GM18907 (cell line): Measurements from ENCODE around the gene PSMD6.

Experiments used
- ATAC-seq: cut with Tn5 transposase; IDR thresholded peaks from one replicate; pipeline ENCODE4 v1.9.1; 2021; ENCODE audit warnings: mild to moderate bottlenecking, moderate library complexity; ENCODE audit not compliant: unreplicated experiment

PSMD6 gene

GRCh38 chr3:64011685-64012084 lies 11.6 kb downstream of the PSMD6 start:
- ATAC-seq = no peak

- no peak for ATAC-seq
Observed at GRCh38 chr3:64010199-64010598, 13.1 kb downstream of the PSMD6 start.

GRCh38 chr3:64009528-64009927 lies 13.8 kb downstream of the PSMD6 start:
- ATAC-seq = no peak

GRCh38 chr3:64008487-64009351 lies 14.6 kb downstream of the PSMD6 start:
- ATAC-seq = no peak

- no peak for ATAC-seq
Observed at GRCh38 chr3:64008017-64008416, 15.3 kb downstream of the PSMD6 start.

GRCh38 chr3:64003589-64003988 lies 19.7 kb downstream of the PSMD6 start:
- ATAC-seq = no peak

GRCh38 chr3:64002233-64002632 lies 21.1 kb downstream of the PSMD6 start:
- no peak for ATAC-seq

GRCh38 chr3:64000453-64001055 lies 22.7 kb downstream of the PSMD6 start:
- no peak for ATAC-seq

- ATAC-seq = no peak
Observed at GRCh38 chr3:63998852-63999754, 24.2 kb downstream of the PSMD6 start.

- ATAC-seq = no peak
Observed at GRCh38 chr3:63995086-63995485, 28.2 kb downstream of the PSMD6 start.

GRCh38 chr3:63993653-63994079 lies 29.6 kb downstream of the PSMD6 start:
- peak; percentile 88 for ATAC-seq

GRCh38 chr3:63992516-63993209 lies 30.6 kb downstream of the PSMD6 start:
- ATAC-seq = no peak

GRCh38 chr3:63991666-63992065 lies 31.6 kb downstream of the PSMD6 start:
- no peak for ATAC-seq

- ATAC-seq = no peak
Observed at GRCh38 chr3:63990733-63991132, 32.6 kb downstream of the PSMD6 start.

- no peak for ATAC-seq
Observed at GRCh38 chr3:63990204-63990603, 33.1 kb downstream of the PSMD6 start.

GRCh38 chr3:63988943-63989342 lies 34.4 kb downstream of the PSMD6 start:
- ATAC-seq = no peak

- no peak for ATAC-seq
Observed at GRCh38 chr3:63986831-63987230, 36.5 kb downstream of the PSMD6 start.

- ATAC-seq = no peak
Observed at GRCh38 chr3:63986146-63986545, 37.1 kb downstream of the PSMD6 start.

GRCh38 chr3:63984391-63984790 lies 38.9 kb downstream of the PSMD6 start:
- no peak for ATAC-seq

GRCh38 chr3:63981980-63982379 lies 41.3 kb downstream of the PSMD6 start:
- ATAC-seq = peak; percentile 53
